HG02943 (cell line): Measurements from ENCODE around the gene HNRNPF.
"Not testable (repeated sequence)": the region's sequence is repeated elsewhere in the genome, so short reads cannot be mapped to it uniquely, and the experiment has no call there.

Experiments used
- ATAC-seq: cut with Tn5 transposase; IDR thresholded peaks from one replicate; pipeline ENCODE4 v1.9.1; 2021; ENCODE audit warnings: mild to moderate bottlenecking, low read depth, moderate library complexity; ENCODE audit not compliant: unreplicated experiment

Gene HNRNPF, protein sequence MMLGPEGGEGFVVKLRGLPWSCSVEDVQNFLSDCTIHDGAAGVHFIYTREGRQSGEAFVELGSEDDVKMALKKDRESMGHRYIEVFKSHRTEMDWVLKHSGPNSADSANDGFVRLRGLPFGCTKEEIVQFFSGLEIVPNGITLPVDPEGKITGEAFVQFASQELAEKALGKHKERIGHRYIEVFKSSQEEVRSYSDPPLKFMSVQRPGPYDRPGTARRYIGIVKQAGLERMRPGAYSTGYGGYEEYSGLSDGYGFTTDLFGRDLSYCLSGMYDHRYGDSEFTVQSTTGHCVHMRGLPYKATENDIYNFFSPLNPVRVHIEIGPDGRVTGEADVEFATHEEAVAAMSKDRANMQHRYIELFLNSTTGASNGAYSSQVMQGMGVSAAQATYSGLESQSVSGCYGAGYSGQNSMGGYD

DNA sequence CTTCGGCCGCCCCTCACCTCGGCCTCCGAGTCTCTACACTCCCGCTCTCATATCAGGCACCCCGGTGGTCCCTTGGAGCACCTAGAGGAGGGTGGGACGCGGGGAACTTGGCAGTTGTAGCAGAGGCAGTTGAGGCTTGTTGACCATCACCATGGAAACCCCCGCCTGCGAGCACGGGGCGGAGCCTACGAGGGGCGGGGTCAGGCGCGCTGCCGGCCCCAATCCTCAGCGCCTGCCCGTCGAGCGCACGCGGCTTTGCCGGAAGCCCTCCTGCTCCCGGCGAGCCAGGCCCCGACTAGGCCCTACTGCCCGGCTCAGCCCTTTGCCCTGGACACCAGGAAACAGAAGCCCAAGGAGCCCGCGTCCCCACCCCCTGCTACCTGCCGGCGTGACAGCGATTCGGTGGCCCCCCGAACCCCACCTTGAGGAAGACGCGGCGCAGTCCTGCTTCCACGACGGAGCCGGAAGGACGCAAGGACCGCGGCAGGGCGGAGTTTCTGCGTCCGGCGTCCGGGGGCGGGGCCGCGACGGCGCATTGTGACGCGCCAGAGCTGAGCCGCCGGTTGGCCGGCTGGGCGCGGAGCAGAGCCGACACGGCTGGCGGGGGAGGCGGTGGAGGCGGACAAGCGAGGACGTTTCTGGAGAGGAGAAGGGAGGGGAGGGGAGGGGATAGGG lies at the start of gene HNRNPF:
Gene HNRNPF (minus strand): TSS at position 477 of the 675 bp plus-strand sequence. CDS start 21,302 bp downstream, outside the sequence.
- ATAC-seq, result peak; percentile 63

DNA sequence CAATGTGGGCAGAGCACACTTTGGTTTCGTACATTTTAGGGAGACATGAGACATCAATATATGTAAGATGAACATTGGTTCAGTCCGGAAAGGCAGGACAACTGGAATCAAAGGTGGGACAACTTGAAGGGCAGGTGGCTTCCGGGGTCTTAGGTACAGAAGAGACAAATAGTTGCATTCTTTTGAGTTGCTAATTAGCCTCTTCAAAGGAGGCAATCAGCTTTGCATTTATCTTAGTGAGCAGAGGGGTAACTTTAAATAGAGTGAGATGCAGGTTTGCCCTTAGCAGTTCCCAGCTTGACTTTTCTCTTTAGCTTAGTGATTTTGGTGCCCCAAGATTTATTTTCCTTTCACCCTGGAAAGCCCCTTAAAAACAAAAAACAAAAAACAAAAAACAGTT lies 49.2 kb upstream of the HNRNPF start:
- no peak for ATAC-seq

DNA sequence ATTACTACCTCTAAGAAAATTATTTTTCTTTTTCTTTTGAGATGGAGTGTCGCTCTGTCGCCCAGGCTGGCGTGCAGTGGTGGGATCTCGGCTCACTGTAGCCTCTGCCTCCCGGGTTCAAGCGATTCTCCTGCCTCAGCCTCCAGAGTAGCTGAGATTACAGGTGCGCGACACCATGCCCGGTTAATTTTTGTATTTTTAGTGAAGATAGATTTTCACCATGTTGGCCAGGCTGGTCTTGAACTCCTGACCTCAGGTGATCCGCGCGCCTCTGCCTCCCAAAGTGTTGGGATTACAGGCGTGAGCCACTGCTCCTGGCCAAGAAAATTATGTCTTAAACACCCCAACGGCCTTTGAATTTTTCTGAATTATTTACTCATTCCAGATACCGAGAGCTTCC lies 47.6 kb upstream of the HNRNPF start:
- ATAC-seq, result not testable (repeated sequence)

DNA sequence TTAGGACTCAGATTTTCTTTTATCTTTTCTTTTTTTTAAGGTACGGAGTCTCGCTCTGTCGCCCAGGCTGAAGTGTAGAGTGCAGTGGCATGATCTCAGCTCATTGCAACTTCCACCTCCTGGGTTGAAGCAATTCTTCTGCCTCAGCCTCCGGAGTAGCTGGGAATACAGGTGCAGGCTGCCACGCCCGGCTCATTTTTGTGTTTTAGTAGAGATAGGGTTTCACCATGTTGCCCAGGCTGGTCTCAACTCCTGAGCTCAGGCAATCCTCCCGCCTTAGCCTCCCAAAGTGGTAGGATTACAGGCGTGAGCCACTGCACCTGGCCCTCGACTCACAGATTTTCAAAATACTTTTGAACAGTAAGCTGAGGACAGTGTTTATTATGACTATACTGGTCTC lies 45.0 kb upstream of the HNRNPF start:
- ATAC-seq, result not testable (repeated sequence)

DNA sequence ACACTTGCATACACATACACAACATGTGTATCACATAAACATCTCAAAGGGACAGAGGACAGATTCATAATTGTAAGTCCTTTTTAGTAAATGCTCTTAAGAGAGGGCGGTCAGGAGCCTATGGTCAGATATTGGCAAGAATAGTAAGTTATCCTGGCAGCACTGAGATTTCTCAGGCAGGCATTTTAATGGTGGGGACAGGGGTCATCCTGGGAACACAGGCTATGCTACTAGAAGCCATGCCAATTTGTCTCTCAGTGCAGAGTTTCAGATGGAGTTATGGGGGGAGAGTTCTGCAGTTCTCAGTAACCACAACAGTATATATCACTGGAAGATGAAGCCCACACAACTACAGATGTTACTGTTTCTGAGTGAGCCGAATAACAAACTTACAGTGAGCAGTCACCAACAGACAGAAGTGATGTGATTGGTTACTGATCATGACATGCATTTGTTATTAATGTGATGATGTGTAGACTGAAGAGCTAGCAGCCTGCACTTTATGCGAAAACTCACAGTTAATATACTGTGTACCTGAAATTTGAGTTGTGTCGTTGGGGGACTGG lies 44.4 kb upstream of the HNRNPF start:
- no peak for ATAC-seq

DNA sequence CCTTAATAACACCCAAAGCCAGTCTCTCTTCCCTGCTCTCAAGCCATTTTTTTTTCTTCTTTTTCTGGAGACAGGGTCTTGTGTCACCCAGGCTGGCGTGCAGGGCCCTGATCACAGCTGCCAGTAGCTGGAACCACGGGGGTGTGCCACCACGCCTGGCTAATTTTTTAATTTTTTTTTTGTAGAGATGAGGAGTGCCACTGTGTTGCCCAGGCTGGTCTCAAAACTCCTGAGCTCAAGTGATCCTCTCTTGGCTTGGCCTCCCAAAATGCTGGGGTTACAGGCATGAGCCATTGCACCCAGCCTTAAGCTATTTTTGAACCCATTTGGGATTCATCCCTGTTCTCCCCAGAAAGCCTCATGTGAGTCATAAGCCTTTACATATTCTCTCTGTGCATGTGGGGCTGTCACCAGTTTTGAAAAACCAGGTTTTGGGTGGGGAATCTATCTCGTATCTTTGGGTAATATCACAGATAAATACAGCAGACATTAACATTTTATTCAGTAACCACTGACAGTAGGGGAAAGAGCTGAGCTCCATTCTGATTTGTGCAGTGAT lies 43.4 kb upstream of the HNRNPF start:
- ATAC-seq, result no peak

DNA sequence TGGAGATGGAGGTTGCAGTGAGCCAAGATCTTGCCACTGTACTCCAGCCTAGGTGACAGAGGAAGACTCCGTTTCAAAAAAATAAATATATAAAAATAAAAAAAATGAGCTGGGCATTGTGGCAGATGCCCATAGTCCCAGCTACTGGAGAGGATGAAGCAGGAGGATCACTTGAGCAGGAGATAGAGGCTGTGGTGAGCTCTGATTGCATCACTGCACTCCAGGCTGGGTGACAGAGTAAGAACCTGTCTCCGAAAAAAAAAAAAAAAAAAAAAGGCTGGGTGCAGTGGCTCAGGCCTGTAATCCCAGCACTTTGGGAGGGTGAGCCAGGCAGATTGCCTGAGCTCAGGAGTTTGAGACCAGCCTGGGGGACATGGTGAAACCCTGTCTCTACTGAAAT lies 39.8 kb upstream of the HNRNPF start:
- no peak for ATAC-seq

DNA sequence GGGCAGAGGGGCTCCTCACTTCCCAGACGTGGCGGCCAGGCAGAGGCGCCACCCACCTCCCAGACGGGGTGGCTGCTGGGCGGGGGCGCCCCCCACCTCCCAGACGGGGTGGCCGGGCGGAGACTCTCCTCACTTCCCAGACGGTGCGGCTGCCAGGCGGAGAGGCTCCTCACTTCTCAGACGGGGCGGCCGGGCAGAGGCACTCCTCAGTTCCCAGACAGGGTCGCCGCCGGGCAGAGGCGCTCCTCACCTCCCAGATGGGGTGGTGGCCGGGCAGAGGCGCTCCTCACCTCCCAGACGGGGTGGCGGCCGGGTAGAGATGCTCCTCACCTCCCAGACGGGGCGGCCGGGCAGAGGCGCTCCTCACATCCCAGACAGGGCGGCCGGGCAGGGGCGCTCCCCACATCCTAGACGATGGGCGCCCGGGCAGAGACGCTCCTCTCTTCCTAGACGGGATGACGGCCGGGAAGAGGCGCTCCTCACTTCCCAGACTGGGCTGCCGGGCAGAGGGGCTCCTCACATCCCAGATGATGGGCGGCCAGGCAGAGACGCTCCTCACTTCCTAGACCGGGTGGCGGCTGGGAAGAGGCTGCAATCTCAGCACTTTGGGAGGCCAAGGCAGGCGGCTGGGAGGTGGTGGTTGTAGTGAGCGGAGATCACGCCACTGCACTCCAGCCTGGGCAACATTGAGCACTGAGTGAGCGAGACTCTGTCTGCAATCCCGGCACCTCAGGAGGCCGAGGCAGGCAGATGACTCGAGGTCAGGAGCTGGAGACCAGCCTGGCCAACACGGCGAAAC lies 37.4 kb upstream of the HNRNPF start:
- not testable (repeated sequence) for ATAC-seq

DNA sequence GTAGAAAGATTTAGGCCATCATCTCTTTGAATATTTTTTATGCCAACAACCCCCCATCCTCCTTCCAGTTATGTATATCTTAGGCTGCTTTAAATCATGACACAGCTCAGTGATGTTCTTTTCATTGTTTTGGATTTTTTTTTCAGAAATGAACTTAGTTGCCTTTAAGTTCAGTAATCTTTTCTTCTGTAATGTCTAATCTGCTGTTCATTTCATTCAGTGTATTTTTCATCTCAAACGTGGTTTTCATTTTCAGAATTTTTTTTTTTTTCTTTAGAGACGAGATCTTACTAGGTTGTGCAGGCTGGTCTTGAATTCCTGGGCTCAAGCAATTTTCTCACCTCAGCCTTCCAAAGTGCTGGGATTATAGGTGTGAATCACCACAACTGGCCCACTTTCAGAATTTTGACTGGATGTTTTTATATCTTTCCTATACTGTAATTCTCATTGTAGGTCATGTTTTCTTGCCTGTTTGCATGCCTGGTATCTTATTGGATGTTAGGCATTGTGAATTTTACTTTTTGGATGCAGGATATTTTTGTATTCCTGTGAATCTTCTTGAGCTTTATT lies 36.0 kb upstream of the HNRNPF start:
- no peak for ATAC-seq

DNA sequence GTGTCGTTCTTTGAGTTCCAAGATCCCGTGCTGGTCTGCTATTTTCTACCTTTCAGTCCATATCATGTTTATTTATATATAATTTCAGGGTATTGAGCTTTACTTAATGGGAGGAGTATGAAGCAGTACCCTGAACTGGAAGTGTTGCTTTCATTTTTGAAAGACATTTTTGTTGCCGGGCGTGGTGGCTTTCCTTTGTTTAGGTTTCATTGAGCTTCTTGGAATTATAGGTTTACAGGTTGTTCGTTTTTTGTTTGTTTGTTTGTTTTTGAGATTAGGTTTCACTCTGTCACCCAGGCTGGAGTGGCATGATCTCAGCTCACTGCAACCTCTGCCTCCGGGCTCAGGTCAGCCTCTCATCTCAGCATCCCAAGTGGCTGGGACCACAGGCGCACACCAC lies 35.3 kb upstream of the HNRNPF start:
- no peak for ATAC-seq

DNA sequence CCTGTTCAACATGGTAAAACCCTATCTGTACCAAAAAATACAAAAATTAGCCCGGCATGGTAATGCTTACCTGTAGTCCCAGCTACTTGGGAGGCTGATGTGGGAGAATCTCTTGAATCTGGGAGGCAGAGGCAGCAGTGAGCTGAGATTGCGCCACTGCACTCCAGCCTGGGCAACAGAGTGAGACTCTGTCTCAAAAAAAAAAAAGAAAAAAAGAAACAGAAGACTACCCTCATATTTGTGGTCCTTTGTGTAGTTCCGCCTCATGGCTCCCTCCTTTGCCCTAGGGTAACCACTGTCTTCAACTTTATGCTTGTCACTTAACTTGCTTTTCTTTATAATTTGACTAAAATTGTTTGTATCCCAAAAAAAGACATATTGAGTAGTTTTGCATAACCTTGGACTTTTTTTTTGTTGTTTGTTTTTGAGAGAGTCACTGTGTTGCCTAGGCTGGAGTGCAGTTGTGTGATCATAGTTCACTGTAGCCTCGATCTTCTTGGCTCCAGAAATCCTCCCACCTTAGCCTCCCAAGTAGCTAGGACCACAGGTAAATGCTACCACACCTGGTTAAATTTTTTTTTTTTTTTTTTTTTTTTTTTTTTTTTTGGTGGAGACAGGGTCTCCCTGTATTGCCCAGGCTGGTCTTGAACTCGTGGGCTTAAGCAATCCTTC lies 31.6 kb upstream of the HNRNPF start:
- no peak for ATAC-seq

DNA sequence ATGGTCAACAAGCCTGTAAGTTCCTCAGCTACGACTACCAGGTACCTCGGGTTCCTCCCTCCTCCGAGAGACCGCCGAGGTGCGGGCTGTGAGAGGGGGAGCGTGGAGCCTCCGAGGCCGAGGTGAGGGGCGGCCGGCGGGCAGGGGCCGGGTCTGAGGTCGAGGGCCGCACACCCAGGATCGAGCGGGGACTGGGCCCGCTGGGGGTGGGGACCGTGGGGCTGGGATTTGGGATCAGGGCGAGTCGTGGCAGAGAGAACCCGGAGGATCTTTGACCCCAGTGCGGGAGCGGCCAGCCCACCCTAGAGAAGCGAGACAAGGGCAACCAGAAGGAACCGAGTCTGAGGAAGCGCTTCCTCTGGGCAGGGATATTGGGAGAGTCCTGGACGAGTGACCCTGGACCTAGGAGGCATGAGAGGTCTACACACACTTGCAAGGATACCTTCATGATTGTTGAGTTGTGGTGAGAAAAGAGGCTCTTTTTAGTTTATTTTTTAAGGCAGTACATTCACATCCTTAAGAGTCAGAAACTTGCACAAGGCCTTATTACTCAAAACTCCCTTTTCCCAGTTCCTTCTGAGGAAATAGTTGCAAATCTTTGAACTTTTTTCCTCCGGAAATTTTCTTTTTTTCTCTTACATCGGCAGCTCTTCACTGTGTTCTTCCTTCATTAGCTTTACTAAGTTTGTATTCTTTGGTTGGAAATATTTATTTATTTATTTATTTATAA lies 28.3 kb upstream of the HNRNPF start:
- ATAC-seq, result no peak

DNA sequence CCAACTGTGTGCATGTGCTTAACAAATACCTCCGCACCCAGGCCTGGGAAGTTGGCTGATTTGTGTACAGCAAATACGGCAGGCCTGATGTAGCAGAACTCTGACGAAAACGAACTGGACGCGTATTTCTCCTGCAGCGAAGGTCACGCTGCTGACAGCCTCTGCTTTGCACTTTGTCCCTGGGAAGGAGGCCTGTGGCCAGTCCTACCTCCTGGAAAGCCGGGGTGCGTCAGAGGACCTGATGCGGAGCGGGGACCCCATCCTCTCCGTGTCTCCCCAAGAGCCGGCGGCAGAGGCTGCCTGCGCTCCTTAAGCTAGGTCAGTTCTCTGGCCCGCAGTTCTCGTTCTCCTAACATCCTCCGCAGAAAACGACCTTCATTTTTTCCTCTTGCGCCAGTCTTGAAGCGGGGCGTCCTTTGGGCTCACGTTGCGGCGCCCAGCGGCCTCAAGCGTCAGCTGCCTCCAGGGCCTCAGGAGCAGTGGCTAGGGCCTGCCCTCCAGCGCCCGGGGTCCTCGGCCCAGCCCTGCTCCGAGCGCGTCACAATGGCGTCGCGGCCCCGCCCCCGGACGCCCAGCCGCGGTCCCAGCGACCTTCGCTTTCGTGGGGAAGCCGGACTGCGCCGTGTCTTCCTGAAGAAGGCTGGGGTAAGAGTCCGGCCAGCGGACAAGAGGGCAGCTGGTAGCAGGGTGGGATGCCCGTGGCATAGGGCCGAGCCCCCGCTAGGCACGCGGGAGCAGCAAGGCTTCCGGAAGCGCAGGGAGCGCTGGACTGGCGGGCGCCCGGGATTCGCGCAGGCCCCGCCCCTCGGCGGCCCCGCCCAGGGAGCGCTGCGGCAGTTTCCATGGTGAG lies 27.5 kb upstream of the HNRNPF start, which contains the start of gene ZNF487:
Gene ZNF487 (plus strand): TSS at position 821 of the 850 bp plus-strand sequence. CDS start 38,703 bp downstream, outside the sequence.
- ATAC-seq, result peak; percentile 96

DNA sequence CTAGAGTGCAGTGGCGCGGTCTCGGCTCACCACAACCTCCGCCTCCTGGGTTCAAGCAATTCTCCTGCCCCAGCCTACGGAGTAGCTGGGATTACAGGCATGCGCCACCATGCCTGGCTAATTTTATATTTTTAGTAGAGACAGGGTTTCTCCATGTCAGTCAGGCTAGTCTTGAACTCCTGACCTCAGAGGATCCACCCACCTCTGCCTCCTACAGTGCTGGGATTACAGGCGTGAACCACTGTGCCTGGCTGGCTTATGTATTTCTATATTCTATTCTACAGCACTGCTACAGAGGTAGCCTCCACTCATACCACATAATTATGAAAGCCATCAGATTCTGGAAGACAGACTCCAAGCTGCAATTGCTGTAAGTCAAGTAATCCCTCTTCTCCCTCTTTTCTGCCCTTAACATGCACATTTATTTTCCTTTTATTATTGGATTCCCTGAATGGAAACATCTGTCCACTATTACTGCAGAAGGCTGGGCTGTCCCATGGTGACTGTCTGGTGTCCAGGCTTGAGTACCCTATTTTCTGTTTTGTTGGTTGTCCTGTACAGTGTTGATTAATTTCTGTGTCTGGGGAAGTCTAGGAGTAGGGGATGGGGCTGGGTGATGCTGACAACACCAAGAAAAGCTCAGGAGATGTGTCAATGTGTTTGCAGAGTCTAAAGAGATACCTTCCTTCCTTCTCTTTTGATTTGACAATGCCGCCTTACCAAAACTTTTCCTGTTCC lies 22.1 kb upstream of the HNRNPF start:
- no peak for ATAC-seq

DNA sequence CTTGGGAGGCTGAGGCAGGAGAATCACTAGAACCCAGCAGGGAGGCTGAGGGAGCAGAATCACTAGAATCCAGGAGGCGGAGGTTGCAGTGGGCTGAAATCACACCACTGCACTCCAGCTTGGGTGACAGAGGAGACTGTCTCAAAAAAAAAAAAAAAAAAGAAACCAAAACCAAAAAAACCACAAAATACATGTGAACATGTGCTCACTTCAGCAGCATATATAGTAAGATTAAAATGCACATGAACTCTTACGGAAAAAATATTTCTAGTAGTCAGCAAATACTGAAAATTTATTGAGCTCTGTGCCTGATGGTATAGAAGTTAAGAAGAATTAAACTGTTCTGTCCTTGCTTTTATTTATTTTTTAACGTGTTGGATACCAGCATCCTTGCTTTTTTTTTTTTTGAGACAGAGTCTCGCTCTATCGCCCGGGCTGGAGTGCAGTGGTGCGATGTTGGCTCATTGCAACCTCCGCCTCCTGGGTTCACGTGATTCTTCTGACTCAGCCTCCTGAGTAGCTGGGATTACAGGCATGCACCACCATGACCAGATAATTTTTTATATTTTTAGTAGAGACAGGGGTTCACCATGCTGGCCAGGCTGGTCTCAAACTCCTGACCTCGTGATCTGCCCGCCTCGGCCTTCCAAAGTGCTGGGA lies 18.3 kb upstream of the HNRNPF start:
- ATAC-seq, result no peak

DNA sequence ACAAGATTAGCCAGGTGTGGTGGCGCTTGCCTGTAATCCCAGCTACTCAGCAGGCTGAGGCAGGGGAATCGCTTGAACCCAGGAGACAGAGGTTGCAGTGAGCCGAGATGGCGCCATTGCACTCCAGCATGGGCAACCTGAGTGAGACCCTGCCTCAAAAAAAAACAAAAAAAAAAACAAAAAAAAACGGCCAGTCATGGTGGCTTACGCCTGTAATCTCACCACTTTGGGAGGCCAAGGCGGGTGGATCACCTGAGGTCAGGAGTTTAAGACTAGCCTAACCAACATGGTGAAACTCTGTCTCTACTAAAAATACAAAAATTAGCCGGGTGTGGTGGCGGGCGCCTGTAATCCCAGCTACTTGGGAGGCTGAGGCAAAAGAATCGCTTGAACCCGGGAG lies 17.5 kb upstream of the HNRNPF start:
- ATAC-seq, result not testable (repeated sequence)

DNA sequence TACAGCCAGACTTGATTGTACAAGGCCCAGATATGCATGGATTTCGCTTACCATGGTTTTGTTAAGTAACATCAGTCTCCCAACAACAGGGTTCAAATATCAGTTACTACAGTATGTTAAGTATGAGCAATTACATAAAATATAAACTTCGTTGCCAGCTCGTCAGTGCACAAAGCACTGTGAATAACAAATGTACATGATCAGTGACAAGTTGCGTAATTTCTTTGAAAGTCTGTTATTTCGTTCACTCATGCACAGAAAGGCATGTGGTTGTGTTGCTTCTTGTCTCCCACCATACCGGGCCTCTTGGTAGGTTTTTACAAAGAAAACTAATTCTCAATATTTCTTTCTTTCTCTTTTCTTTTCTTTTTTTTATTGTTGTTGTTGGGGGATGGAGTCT lies 15.4 kb upstream of the HNRNPF start:
- ATAC-seq, result no peak
